ENCODE data around the gene MAST4.

The MAST4 gene

GRCh38 chr5:66884564-66885243, 288.5 kb downstream of the MAST4 start:
- no peak for DNase-seq

GRCh38 chr5:66886941-66887340, 290.7 kb downstream of the MAST4 start:
- DNase-seq = no peak

- DNase-seq = no peak
Observed at GRCh38 chr5:66888613-66889012, 292.4 kb downstream of the MAST4 start.

GRCh38 chr5:66889056-66889455, 292.9 kb downstream of the MAST4 start:
- DNase-seq = no peak

- DNase-seq = no peak
Observed at GRCh38 chr5:66889524-66889923, 293.3 kb downstream of the MAST4 start.

- no peak for DNase-seq
Observed at GRCh38 chr5:66891184-66891925, 295.2 kb downstream of the MAST4 start.

GRCh38 chr5:66892716-66893115, 296.5 kb downstream of the MAST4 start:
- no peak for DNase-seq

- no peak for DNase-seq
Observed at GRCh38 chr5:66894480-66895240, 298.5 kb downstream of the MAST4 start.

GRCh38 chr5:66896171-66896570, 300.0 kb downstream of the MAST4 start:
- no peak for DNase-seq

- no peak for DNase-seq
Observed at GRCh38 chr5:66897356-66897755, 301.2 kb downstream of the MAST4 start.

- no peak for DNase-seq
Observed at GRCh38 chr5:66898241-66898995, 302.2 kb downstream of the MAST4 start.

- no peak for DNase-seq
Observed at GRCh38 chr5:66903218-66903617, 307.0 kb downstream of the MAST4 start.

GRCh38 chr5:66903709-66904108, 307.5 kb downstream of the MAST4 start:
- DNase-seq = no peak

- DNase-seq = no peak
Observed at GRCh38 chr5:66904189-66904588, 308.0 kb downstream of the MAST4 start.

GRCh38 chr5:66906021-66906420, 309.8 kb downstream of the MAST4 start:
- no peak for DNase-seq

GRCh38 chr5:66908230-66908629, 312.0 kb downstream of the MAST4 start:
- no peak for DNase-seq

- no peak for DNase-seq
Observed at GRCh38 chr5:66909364-66909763, 313.2 kb downstream of the MAST4 start.

- DNase-seq = no peak
Observed at GRCh38 chr5:66912787-66913186, 316.6 kb downstream of the MAST4 start.

GRCh38 chr5:66915531-66915930, 319.3 kb downstream of the MAST4 start:
- DNase-seq = no peak

- DNase-seq = no peak
Observed at GRCh38 chr5:66922881-66923280, 326.7 kb downstream of the MAST4 start.

- DNase-seq = no peak
Observed at GRCh38 chr5:66923457-66923856, 327.3 kb downstream of the MAST4 start.

GRCh38 chr5:66923922-66924321, 327.7 kb downstream of the MAST4 start:
- DNase-seq = no peak

- DNase-seq = no peak
Observed at GRCh38 chr5:66927140-66927539, 330.9 kb downstream of the MAST4 start.

Data from SIG-M5 (cell line).